Kidney (tissue), 14 donors: Measurements from ENCODE around the gene UCK2. TPM values are rescaled to one million over a fixed set of nuclear protein-coding genes. Genes with fewer than 3 reads are reported as not detected.

Source experiments
- DNase-seq, 5 donors: peaks; one replicate each; pipeline ENCODE4 v3.0.0-alpha.2; 2013 to 2020
- FAIRE-seq: peaks from 2 replicates; lab custom pipeline; 2012; peaks lifted over from hg19 to GRCh38; lab: Jason Lieb, UNC
- H3K27ac ChIP-seq, 2 donors: one replicate each; pipeline ENCODE4 v1.7.0; 2013; ENCODE audit warnings: low read depth in 2 of 2, low read length in 2 of 2, inconsistent platforms in 1 of 2
- H3K27me3 ChIP-seq: one replicate; pipeline ENCODE4 v1.7.1; 2013; ENCODE audit warnings: low read length, inconsistent platforms; ENCODE audit not compliant: control insufficient read depth, insufficient read depth
- H3K36me3 ChIP-seq, 3 donors: one replicate each; pipeline versions ENCODE4 v1.7.0 to v1.7.1; 2013; ENCODE audit warnings: low read length in 3 of 3, control low read depth in 1 of 3, inconsistent platforms in 1 of 3; ENCODE audit not compliant: insufficient read depth in 3 of 3, control insufficient read depth in 2 of 3
- H3K4me1 ChIP-seq, 3 donors: one replicate each; pipeline versions ENCODE4 v1.7.0 to v1.7.1; 2013; ENCODE audit warnings: low read length in 3 of 3, inconsistent platforms in 1 of 3, low read depth in 1 of 3; ENCODE audit not compliant: control insufficient read depth in 2 of 3, insufficient read depth in 2 of 3
- H3K4me3 ChIP-seq, 3 donors: one replicate each; pipeline versions ENCODE4 v1.7.0 to v1.8.1; 2013; ENCODE audit warnings: low read length in 3 of 3, control low read depth in 1 of 3, inconsistent platforms in 1 of 3
- H3K9ac ChIP-seq, 3 donors: one replicate each; pipeline versions ENCODE4 v1.7.0 to v1.7.1; 2013; ENCODE audit warnings: low read length in 3 of 3, control low read depth in 1 of 3, inconsistent platforms in 1 of 3
- H3K9me3 ChIP-seq, 3 donors: one replicate each; pipeline versions ENCODE4 v1.7.0 to v1.7.1; 2013; ENCODE audit warnings: low read length in 3 of 3, control low read depth in 1 of 3, inconsistent platforms in 1 of 3; ENCODE audit not compliant: control insufficient read depth in 2 of 3, insufficient read depth in 1 of 3
- CTCF ChIP-seq: IDR thresholded peaks from 3 replicates; pipeline ENCODE4 v1.5.1; 2012; ENCODE audit warnings: mild to moderate bottlenecking, moderate library complexity, borderline replicate concordance; ENCODE audit not compliant: insufficient read depth; ENCODE audit errors: extremely low read depth
- intact Hi-C: fragments of 100-400 bp; cut with DNase I; formaldehyde crosslinking; loops from one replicate; pipeline ENCODE4 v1.11.1; 2022
- polyA plus RNA-seq: library from polyadenylated mRNA; stranded (reverse); fragments of 350-450 nt; fragmentation: Illumina TruSeq; extraction: RNeasy Lipid Tissue Mini Kit (QIAGEN cat#74804); gene quantifications from one replicate; pipeline ENCODE4 v1.2.3, GENCODE V29; 2014; ENCODE audit warnings: low read depth, low replicate concordance; ENCODE audit not compliant: insufficient read depth
- total RNA-seq: library from RNA; stranded (reverse); fragmentation: NEBNext Ultra II Directional; extraction: Animal tissue kit (Norgen Biotek cat#: 25700); gene quantifications from one replicate; pipeline ENCODE4 v1.2.1, GENCODE V29; 2021
- donor health status: control.
- donor health status: control.
- donor health status: control.
- donor health status: control.
- donor health status: control.
- donor health status: DM: yes; HTN: yes; CAD: no.
- donor health status: Normal renal cell carcinoma (clear cell type).

UCK2 gene
- total and polyA plus RNA-seq, 2 donors from 2014 or later = 8.2 to 18.7 TPM

GRCh38 chr1:165896277-165896676 lies 68.9 kb downstream of the UCK2 start:
- H3K27ac ChIP-seq = no peak overlapping the region
- H3K4me3 ChIP-seq = no peak overlapping the region
- H3K27me3 ChIP-seq = no peaks in the 10 kb centered on the region
- H3K36me3 ChIP-seq = peaks cover 0 to 3% (median 0%) of the 10 kb centered on the region in 3 donors
- FAIRE-seq = no peak
- peaks cover 0 to 3% (median 3%) of the 10 kb centered on the region in 3 donors for H3K4me1 ChIP-seq
- intact Hi-C loops = no loop called here
- H3K9me3 ChIP-seq = no peaks in the 10 kb centered on the region
- TF ChIP-seq CTCF = no peak
- H3K9ac ChIP-seq = no peak overlapping the region
- DNase-seq = peak in 1 of 5 donors; percentile 71

DNA sequence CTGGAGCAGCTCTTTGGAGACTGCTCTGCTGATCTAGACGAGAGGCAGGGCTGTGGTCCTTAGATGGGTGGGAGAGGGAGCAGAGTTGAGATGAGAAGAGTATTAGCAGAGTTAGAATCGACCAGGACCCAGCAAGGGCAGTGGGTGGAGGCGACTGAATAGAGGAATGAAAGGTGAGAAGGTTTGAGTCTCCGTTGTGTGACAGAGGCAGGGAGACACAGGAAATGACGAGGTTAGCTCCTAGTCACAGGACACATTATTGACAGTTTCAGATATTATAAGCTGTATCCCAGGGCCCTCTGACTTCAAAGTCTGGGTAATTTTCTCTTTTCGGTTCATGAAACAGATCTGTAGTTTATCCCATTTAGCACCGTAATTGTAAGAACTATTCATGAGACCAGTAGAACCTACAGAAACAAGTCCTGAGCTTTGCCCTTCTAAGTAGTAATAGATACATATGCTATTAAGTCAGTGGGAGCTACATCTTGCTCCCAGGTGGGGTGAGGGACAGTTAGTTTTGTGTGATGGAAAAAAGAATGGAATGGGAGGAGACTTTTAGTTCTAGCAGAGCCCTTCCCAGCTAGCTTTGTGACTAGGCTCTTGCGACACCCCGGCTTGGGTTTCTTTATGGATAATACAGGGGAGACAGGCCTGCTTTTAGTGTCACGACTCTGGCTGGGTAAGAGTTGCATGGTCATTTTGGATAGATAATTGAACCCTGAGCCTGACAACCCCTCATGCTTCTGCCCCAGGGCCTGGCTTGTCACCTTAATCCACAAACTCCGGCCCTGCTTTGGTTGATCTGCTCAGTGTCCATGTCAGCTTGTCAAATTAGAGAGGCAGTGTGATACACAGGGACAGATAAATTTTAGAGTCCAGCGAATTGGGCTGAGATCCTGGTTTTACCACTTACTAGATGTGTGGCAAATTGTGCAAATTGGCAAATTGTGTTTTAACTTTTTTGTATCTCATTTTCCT lies 70.2 kb downstream of the UCK2 start:
- DNase-seq = no peak
- Histone ChIP-seq H3K27ac (no peak overlapping the region), H3K27me3 (no peaks in the 10 kb centered on the region), H3K9me3 (no peaks in the 10 kb centered on the region), H3K9ac (no peak overlapping the region), H3K4me1 (peaks cover 0 to 3% (median 3%) of the 10 kb centered on the region in 3 donors), H3K4me3 (no peak overlapping the region), H3K36me3 (no peaks in the 10 kb centered on the region)
- intact Hi-C loops = no loop called here
- TF ChIP-seq CTCF = no peak
- no peak for FAIRE-seq

GRCh38 chr1:165898837-165899236 lies 71.4 kb downstream of the UCK2 start:
- H3K4me3 ChIP-seq = no peak overlapping the region
- H3K27me3 ChIP-seq = no peaks in the 10 kb centered on the region
- no peak for TF ChIP-seq CTCF
- intact Hi-C loops = no loop called here
- H3K9ac ChIP-seq = no peak overlapping the region
- no peaks in the 10 kb centered on the region for H3K9me3 ChIP-seq
- FAIRE-seq (no peak), DNase-seq (no peak)
- H3K27ac ChIP-seq = no peak overlapping the region
- peaks cover 0 to 3% (median 3%) of the 10 kb centered on the region in 3 donors for H3K4me1 ChIP-seq
- no peaks in the 10 kb centered on the region for H3K36me3 ChIP-seq
